Naive thymus-derived CD4-positive, alpha-beta T cell (primary cell): ENCODE data around the gene ZNF408. TPM values are rescaled to one million over a fixed set of nuclear protein-coding genes. Genes with fewer than 3 reads are reported as not detected.

ENCODE experiments used
- ATAC-seq: fragments of 150-1000 bp; cut with Tn5 transposase; 2 replicates; pipeline ENCODE4 v1.10.0; 2021; ENCODE audit warnings: mild to moderate bottlenecking, moderate library complexity
- CTCF ChIA-PET: fragments of 350-600 bp; sonication (Branson Sonifier 250); formaldehyde crosslinking; loops from one replicate; lab custom pipeline; 2021; ENCODE audit warnings: antibody characterized with exemption; lab: Charles Lee
- POLR2A ChIA-PET: fragments of 350-600 bp; sonication (Branson Sonifier 250); formaldehyde crosslinking; loops from one replicate; lab custom pipeline; 2021; ENCODE audit warnings: antibody characterized with exemption, inconsistent platforms; lab: Charles Lee
- DNase-seq, 9 donors: peaks; one replicate each; pipeline versions ENCODE4 v3.0.0 to v3.0.0-alpha.2; 2020 to 2022; ENCODE audit warnings: mixed read lengths in 1 of 9
- H3K27ac ChIP-seq: one replicate; pipeline ENCODE4 v1.7.0; 2013; ENCODE audit warnings: mild to moderate bottlenecking, low read depth, low read length, moderate library complexity
- H3K27me3 ChIP-seq, 2 donors: one replicate each; pipeline ENCODE4 v1.7.0; 2013; ENCODE audit warnings: low read length in 2 of 2, mild to moderate bottlenecking in 2 of 2, moderate library complexity in 2 of 2; ENCODE audit not compliant: control insufficient read depth in 2 of 2, insufficient read depth in 2 of 2
- H3K36me3 ChIP-seq, 3 experiments: 1 replicate in 2 of 3; 2 replicates in 1 of 3; pipeline ENCODE4 v1.7.0; 2013; ENCODE audit warnings: low read length in 3 of 3, mild to moderate bottlenecking in 3 of 3, moderate library complexity in 1 of 3; ENCODE audit not compliant: insufficient read depth in 3 of 3, control insufficient read depth in 2 of 3
- H3K4me1 ChIP-seq, 2 donors: one replicate each; pipeline ENCODE4 v1.7.0; 2013; ENCODE audit warnings: low read length in 2 of 2, mild to moderate bottlenecking in 2 of 2, moderate library complexity in 1 of 2; ENCODE audit not compliant: control insufficient read depth in 2 of 2, insufficient read depth in 2 of 2
- H3K4me3 ChIP-seq: 2 replicates; pipeline ENCODE4 v1.7.0; 2013; ENCODE audit warnings: mild to moderate bottlenecking, low read length
- H3K9me3 ChIP-seq, 3 experiments: 1 replicate in 2 of 3; 2 replicates in 1 of 3; pipeline ENCODE4 v1.7.0; 2013; ENCODE audit warnings: low read length in 3 of 3; ENCODE audit not compliant: control insufficient read depth in 2 of 3
- H3K27ac Mint-ChIP-seq, 9 donors: one replicate each; pipeline ENCODE4 v1.8.0; 2020 to 2022; ENCODE audit warnings: mixed read lengths in 9 of 9, mild to moderate bottlenecking in 8 of 9, moderate library complexity in 5 of 9, inconsistent platforms in 2 of 9
- H3K27me3 Mint-ChIP-seq, 5 donors: one replicate each; pipeline ENCODE4 v1.8.0; 2021 to 2022; ENCODE audit warnings: mixed read lengths in 5 of 5, mild to moderate bottlenecking in 1 of 5
- H3K36me3 Mint-ChIP-seq, 5 donors: one replicate each; pipeline ENCODE4 v1.8.0; 2020 to 2022; ENCODE audit warnings: mixed read lengths in 5 of 5, mild to moderate bottlenecking in 3 of 5, inconsistent platforms in 1 of 5
- H3K4me1 Mint-ChIP-seq, 7 donors: one replicate each; pipeline ENCODE4 v1.8.0; 2020 to 2022; ENCODE audit warnings: mixed read lengths in 7 of 7, mild to moderate bottlenecking in 3 of 7, inconsistent platforms in 1 of 7
- H3K4me3 Mint-ChIP-seq, 10 donors: one replicate each; pipeline ENCODE4 v1.8.0; 2020 to 2022; ENCODE audit warnings: mild to moderate bottlenecking in 10 of 10, mixed read lengths in 10 of 10, moderate library complexity in 6 of 10, inconsistent platforms in 2 of 10
- H3K9me3 Mint-ChIP-seq, 11 donors: one replicate each; pipeline ENCODE4 v1.8.0; 2020 to 2022; ENCODE audit warnings: mixed read lengths in 11 of 11, mild to moderate bottlenecking in 4 of 11, inconsistent platforms in 1 of 11, moderate library complexity in 1 of 11
- intact Hi-C, 2 donors: fragments of 100-400 bp; cut with micrococcal nuclease; formaldehyde crosslinking; loops; one replicate each; pipeline ENCODE4 v1.15.1; 2023
- polyA plus RNA-seq, 2 donors: library from polyadenylated mRNA; unstranded; fragments of 300-500 nt; fragmentation: Illumina TruSeq; gene quantifications; one replicate each; pipeline ENCODE4 v1.2.3, GENCODE V29; 2021
- total RNA-seq, 6 experiments: library from RNA in 5 of 6; stranded (reverse) in 5 of 6; gene quantifications; 1 replicate in 5 of 6; 2 replicates in 1 of 6; pipeline ENCODE4 v1.2.3 and lab custom pipeline; 2021 to 2026

The ZNF408 gene
- total and polyA plus RNA-seq, 7 experiments from 2014 or later, result 7.0 to 20.0 (median 14.1) TPM

- DNase-seq (no peak), ATAC-seq (no peak)
- Histone ChIP-seq H3K4me1 (no peaks in the 10 kb centered on the region), H3K9me3 (no peaks in the 10 kb centered on the region), H3K27me3 (no peaks in the 10 kb centered on the region), H3K36me3 (peaks cover 35 to 86% (median 37%) of the 10 kb centered on the region in 3 experiments), H3K4me3 (no peak overlapping the region), H3K27ac (no peak overlapping the region)
- Mint-ChIP-seq H3K4me3 (no peak overlapping the region), H3K9me3 (peaks cover 0 to 2% (median 0%) of the 10 kb centered on the region in 11 donors), H3K27me3 (no peaks in the 10 kb centered on the region), H3K27ac (peak overlapping the region in 4 of 9 donors; percentile 0 to 44 (median 37)), H3K36me3 (peaks cover 8 to 45% (median 13%) of the 10 kb centered on the region in 5 donors), H3K4me1 (peaks cover 11 to 27% (median 19%) of the 10 kb centered on the region in 7 donors)
- intact Hi-C loops, result no loop called here
- ChIA-PET POLR2A (interaction anchor here (0.9 kb wide), 1 partner anchor 20 kb away, joined by 7 read pairs; no protein-coding TSS in a partner anchor), CTCF (no interaction called here)
Measured at GRCh38 chr11:46690702-46691101, 10.1 kb upstream of the ZNF408 start.

- H3K9me3 Mint-ChIP-seq, result no peaks in the 10 kb centered on the region
- H3K36me3 Mint-ChIP-seq, result peaks cover 4 to 43% (median 13%) of the 10 kb centered on the region in 5 donors
- Histone ChIP-seq H3K9me3 (no peaks in the 10 kb centered on the region), H3K27ac (no peak overlapping the region), H3K4me3 (no peak overlapping the region), H3K27me3 (no peaks in the 10 kb centered on the region), H3K36me3 (peaks cover 29 to 78% (median 33%) of the 10 kb centered on the region in 3 experiments), H3K4me1 (peaks cover 0 to 7% of the 10 kb centered on the region in 2 donors)
- ATAC-seq (no peak), DNase-seq (no peak)
- intact Hi-C loops, result no loop called here
- no peak overlapping the region for H3K4me3 Mint-ChIP-seq
- ChIA-PET POLR2A (interaction anchor here (0.6 to 12.4 kb wide), 2 partner anchors 17 to 49 kb away, joined by 3 to 135 read pairs; no protein-coding TSS in a partner anchor), CTCF (no interaction called here)
- H3K4me1 Mint-ChIP-seq, result peaks cover 9 to 33% (median 27%) of the 10 kb centered on the region in 7 donors
- H3K27ac Mint-ChIP-seq, result peak overlapping the region in 2 of 9 donors; percentile 17 to 18
- no peaks in the 10 kb centered on the region for H3K27me3 Mint-ChIP-seq
Measured at GRCh38 chr11:46692450-46692849, 8.4 kb upstream of the ZNF408 start.

- Histone ChIP-seq H3K9me3 (no peaks in the 10 kb centered on the region), H3K27ac (no peak overlapping the region), H3K27me3 (no peaks in the 10 kb centered on the region), H3K4me1 (peaks cover 9 to 14% of the 10 kb centered on the region in 2 donors), H3K4me3 (no peak overlapping the region), H3K36me3 (peaks cover 22 to 66% (median 30%) of the 10 kb centered on the region in 3 experiments)
- Mint-ChIP-seq H3K9me3 (no peaks in the 10 kb centered on the region), H3K4me3 (no peak overlapping the region), H3K36me3 (peaks cover 4 to 39% (median 8%) of the 10 kb centered on the region in 5 donors), H3K27ac (peak overlapping the region in 1 of 9 donors; percentile 38), H3K27me3 (no peaks in the 10 kb centered on the region), H3K4me1 (peaks cover 17 to 44% (median 34%) of the 10 kb centered on the region in 7 donors)
- ATAC-seq (no peak), DNase-seq (no peak)
- CTCF ChIA-PET, result interaction anchor here (0.9 kb wide), 1 partner anchor 8 kb away, joined by 3 read pairs; no protein-coding TSS in a partner anchor
- POLR2A ChIA-PET, result interaction anchor here (0.5 to 12.4 kb wide), 2 partner anchors 18 to 517 kb away, joined by 5 to 135 read pairs; no protein-coding TSS in a partner anchor
- intact Hi-C loops, result no loop called here
Measured at GRCh38 chr11:46693597-46694012, 7.2 kb upstream of the ZNF408 start.

- no peaks in the 10 kb centered on the region for H3K27me3 Mint-ChIP-seq
- POLR2A ChIA-PET, result interaction anchor here (0.5 to 12.4 kb wide), 2 partner anchors 19 to 516 kb away, joined by 5 to 135 read pairs; no protein-coding TSS in a partner anchor
- H3K4me1 Mint-ChIP-seq, result peaks cover 21 to 47% (median 37%) of the 10 kb centered on the region in 7 donors
- intact Hi-C loops, result no loop called here
- DNase-seq (no peak), ATAC-seq (no peak)
- Histone ChIP-seq H3K27ac (no peak overlapping the region), H3K4me3 (no peak overlapping the region), H3K9me3 (no peaks in the 10 kb centered on the region), H3K36me3 (peaks cover 22 to 63% (median 27%) of the 10 kb centered on the region in 3 experiments), H3K4me1 (peaks cover 14 to 18% of the 10 kb centered on the region in 2 donors), H3K27me3 (no peaks in the 10 kb centered on the region)
- peaks cover 4 to 38% (median 6%) of the 10 kb centered on the region in 5 donors for H3K36me3 Mint-ChIP-seq
- peak overlapping the region in 2 of 9 donors; percentile 22 to 38 for H3K27ac Mint-ChIP-seq
- no peaks in the 10 kb centered on the region for H3K9me3 Mint-ChIP-seq
- no peak overlapping the region for H3K4me3 Mint-ChIP-seq
- CTCF ChIA-PET, result interaction anchor here (0.9 kb wide), 1 partner anchor 8 kb away, joined by 3 read pairs; no protein-coding TSS in a partner anchor
Measured at GRCh38 chr11:46694072-46694471, 6.8 kb upstream of the ZNF408 start.

GRCh38 chr11:46694607-46695006 lies 6.2 kb upstream of the ZNF408 start:
- no peak for ATAC-seq
- H3K36me3 ChIP-seq, result peaks cover 22 to 61% (median 25%) of the 10 kb centered on the region in 3 experiments

GRCh38 chr11:46695345-46696211 lies 5.3 kb upstream of the ZNF408 start:
- intact Hi-C loops, result loop anchor here in 1 of 2 donors (5.0 kb wide), 1 partner anchor 858 kb away; no protein-coding TSS in a partner anchor
- POLR2A ChIA-PET, result interaction anchor here (0.8 to 12.4 kb wide), 3 partner anchors 14 to 77 kb away, joined by 3 to 135 read pairs (median 3); no protein-coding TSS in a partner anchor

More at GRCh38 chr11:46694607-46695006, 6.2 kb upstream of the ZNF408 start:
- intact Hi-C loops, result loop anchor here in 1 of 2 donors (5.0 kb wide), 1 partner anchor 857 kb away; no protein-coding TSS in a partner anchor
- Histone ChIP-seq H3K27ac (peak overlapping the region; percentile 35), H3K27me3 (no peaks in the 10 kb centered on the region), H3K9me3 (no peaks in the 10 kb centered on the region), H3K4me1 (peaks cover 19 to 24% of the 10 kb centered on the region in 2 donors), H3K4me3 (no peak overlapping the region)
- H3K36me3 Mint-ChIP-seq, result peaks cover 4 to 39% (median 6%) of the 10 kb centered on the region in 5 donors
- H3K4me3 Mint-ChIP-seq, result no peak overlapping the region
- H3K9me3 Mint-ChIP-seq, result no peaks in the 10 kb centered on the region
- no peak for DNase-seq
- CTCF ChIA-PET, result no interaction called here
- peak overlapping the region in 3 of 9 donors; percentile 22 to 85 (median 54) for H3K27ac Mint-ChIP-seq
- POLR2A ChIA-PET, result interaction anchor here (12.4 kb wide), 1 partner anchor 19 kb away, joined by 135 read pairs; no protein-coding TSS in a partner anchor
- H3K27me3 Mint-ChIP-seq, result no peaks in the 10 kb centered on the region
- peaks cover 21 to 49% (median 38%) of the 10 kb centered on the region in 7 donors for H3K4me1 Mint-ChIP-seq

More at GRCh38 chr11:46695345-46696211, 5.3 kb upstream of the ZNF408 start:
- peaks cover 27 to 56% (median 36%) of the 10 kb centered on the region in 7 donors for H3K4me1 Mint-ChIP-seq
- CTCF ChIA-PET, result no interaction called here
- H3K4me3 ChIP-seq, result no peak overlapping the region
- H3K36me3 Mint-ChIP-seq, result peaks cover 3 to 36% (median 7%) of the 10 kb centered on the region in 5 donors
- H3K4me3 Mint-ChIP-seq, result peak overlapping the region in 2 of 10 donors; percentile 37 to 45
- DNase-seq, result no peak
- H3K27me3 ChIP-seq, result no peaks in the 10 kb centered on the region
- peaks cover 20 to 25% of the 10 kb centered on the region in 2 donors for H3K4me1 ChIP-seq
- peak overlapping the region in 5 of 9 donors; percentile 28 to 74 (median 48) for H3K27ac Mint-ChIP-seq
- peak overlapping the region; percentile 54 for H3K27ac ChIP-seq
- no peaks in the 10 kb centered on the region for H3K9me3 ChIP-seq
- H3K9me3 Mint-ChIP-seq, result peaks cover 0 to 1% (median 0%) of the 10 kb centered on the region in 11 donors
- peaks cover 0 to 3% (median 0%) of the 10 kb centered on the region in 5 donors for H3K27me3 Mint-ChIP-seq
- ATAC-seq, result no peak
- peaks cover 22 to 57% (median 25%) of the 10 kb centered on the region in 3 experiments for H3K36me3 ChIP-seq
